Measurements from ENCODE around the gene LILRB1.

GRCh38 chr19:54616821-54617560 is 13.3 kb upstream of the LILRB1 start:
- TF ChIP-seq CTCF (IDR thresholded peaks at IDR 0.05) (no peak), POLR2A (IDR thresholded peaks at IDR 0.05) (no peak)

Measured in lower leg skin (tissue), 3 donors.